Glomerular visceral epithelial cell (primary cell): ENCODE measurements around the gene CIPC.

ENCODE experiments used
- DNase-seq: peaks from one replicate; pipeline ENCODE4 v3.0.0-alpha.2; 2016; ENCODE audit errors: extremely low spot score

Gene CIPC

DNA sequence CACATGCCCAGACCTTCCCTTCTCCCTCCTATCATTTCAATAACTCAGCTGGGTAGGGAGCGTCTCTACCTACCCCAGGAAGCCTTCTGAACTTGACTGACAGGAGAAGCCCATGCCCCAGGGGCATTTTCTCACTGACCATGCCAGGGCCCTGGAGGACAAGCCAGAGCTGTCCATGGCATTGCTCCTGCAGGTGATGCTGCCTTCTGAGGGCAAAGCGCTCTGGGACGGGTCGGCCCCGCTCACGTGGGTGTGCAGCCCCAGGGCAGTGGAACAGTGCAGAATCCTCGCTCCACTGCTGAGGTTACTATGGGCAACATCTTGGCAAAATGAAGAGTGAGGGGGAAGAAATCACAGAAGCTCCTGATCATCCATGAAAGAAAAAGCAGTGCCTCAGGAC, 28.5 kb upstream of the CIPC start:
- no peak for DNase-seq

DNA sequence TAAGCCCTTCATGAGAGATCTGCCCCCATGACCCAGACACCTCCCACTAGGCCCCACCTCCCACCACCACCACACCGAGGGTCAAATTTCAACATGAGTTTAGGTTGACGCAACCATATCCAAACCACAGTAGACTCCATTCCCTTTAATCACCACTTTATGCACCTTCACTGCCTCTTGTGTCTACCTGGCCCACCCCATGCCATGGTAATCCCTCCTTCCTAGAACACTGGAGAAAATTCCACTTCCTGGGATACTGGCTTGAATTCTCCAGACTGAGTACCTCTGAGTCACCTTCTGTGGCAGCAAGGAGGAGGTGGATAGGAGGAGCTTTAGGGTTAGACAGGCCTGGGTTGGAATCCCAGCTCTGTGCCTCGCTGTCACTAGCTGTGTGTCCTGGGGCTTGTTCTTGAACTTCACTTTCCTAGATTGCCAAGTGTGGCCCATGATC, 26.1 kb upstream of the CIPC start:
- DNase-seq = peak; percentile 79

DNA sequence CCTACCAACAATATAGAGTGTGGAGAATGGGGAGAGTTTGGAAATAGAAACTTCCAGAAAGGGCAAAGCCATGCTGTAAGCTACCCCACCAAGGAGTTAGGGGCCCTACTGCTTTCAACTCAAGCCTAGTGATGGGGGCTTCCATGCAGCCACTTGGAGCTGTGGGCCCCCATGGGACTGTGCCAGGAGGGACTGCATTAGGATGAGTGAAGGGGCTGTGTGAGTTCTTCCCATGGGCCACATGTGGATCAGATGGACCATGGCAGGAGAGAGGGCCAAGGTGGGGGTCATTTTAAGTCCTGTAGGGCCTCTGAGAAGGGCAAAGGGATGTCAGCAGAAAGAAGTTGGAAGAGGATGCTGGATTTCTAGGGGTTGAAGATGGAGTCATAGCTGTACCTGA, 23.1 kb upstream of the CIPC start:
- DNase-seq = no peak

DNA sequence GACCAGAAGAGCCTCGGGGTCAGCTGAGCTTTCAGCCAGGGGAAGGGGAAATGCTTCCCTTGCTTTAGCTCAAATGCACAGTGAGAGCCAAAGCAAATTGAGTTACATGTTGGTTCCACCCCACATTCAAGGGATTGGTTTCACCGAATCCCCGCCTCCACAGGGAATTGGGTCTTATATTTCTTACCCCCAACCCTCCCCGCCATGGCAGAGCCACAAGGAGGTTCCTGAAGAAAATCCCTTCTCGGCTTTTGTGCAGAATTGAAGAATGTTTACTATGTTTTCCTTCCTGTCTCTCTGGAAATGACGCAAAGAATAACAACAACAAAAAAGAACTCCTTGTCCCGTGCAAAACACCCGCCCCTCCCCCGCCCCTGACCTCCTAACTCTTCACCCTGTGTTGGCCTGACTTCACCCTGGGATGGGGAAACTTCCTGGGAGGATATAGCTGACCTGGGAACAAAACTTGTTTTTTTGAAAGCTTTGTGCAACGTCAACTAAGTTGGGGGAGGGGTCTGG, 21.9 kb upstream of the CIPC start:
- no peak for DNase-seq

DNA sequence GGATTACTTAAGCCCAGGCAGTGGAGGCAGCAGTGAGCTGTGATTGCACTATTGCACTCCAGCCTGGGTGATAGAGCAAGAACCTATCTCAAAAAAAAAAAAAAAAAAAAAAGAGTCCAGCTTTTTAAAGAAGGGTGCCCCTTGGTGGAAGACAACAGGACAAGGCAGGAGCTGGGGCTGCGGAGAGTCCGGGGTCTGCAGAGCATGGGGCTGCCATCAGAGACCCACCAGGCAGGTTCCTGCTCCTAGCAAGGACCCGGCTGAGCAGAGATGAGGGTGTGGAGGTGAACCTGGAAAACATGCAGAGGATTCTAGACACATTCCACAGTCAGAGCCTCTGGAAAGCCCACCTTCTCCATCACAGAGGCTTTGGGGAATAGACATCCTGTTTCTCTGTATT, 21.0 kb upstream of the CIPC start:
- DNase-seq = no peak

DNA sequence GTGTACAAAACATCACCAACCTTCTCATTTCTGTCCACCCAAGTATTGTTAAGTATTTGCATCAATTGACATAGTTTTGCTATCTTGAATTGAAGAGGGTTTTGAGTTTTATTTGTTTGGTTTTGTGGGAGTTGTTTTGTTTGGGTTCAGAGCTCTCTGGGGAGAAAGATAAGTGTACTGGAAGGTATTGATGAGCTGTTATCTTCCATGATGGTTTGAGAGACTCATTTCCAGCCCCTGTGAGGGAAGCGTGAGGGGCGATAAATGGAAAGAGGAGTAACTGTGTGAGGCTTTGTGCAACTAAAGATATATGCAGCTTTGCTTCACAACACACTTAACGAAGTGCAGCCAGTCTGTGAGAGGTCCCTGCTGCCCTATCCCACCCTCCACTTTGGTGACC, 15.7 kb upstream of the CIPC start:
- DNase-seq = no peak

DNA sequence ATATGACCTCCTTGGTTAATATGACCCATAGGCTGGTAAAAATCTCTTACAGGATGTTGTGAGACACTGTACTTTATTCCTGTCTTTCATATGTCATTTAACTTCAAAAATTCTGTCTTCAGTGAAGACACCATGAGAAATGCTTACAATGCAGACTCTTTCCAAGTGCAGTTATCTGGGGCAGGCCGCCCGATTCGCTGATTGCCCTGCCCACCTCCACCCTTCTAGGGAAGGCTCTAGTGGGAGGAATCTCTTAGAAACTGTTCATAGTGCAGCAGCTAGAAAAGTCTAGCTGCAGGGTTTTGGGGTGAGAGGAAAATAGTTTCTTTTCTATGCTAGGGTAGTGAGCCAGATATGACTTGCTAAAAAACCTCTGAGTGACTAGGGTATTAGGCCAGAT, 15.0 kb upstream of the CIPC start:
- no peak for DNase-seq

DNA sequence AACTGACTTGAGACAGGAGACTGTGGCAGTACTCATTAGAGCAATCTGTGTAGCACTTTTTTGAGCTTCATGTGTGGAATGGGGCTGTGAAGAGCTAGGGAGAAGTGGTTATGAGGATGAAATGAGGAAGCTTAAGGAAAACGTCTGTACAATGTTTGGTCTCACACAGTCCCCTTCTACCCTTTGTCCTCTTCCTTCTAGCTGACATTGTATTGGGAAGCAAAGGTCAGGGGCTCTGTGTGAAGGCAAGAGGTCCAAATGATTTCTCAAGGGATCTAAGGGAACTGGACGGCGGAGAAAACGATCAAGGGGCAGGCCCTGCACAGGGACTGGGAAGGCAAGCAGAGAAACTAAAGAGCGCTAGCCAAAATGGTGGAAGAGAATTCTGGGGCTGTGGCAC, 13.1 kb upstream of the CIPC start:
- no peak for DNase-seq

DNA sequence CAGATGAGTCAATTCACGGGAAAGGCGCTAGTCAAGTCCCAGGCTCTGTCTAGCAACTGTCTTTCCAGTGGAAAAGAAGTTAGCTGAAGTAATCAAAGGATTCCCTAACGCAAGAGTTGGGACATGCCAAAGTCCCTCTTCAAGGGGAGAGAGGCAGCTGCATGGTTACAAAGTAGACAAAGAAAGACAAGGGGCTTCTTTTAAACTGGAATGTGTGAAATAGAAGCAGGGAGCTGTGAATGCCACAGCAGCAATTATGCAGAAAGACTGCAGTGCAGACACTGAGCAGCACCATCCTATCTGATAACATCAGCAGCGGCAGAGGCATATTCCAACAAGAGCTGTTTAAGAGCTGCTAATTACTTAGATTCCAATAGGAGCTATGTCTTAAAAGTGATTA, 12.5 kb upstream of the CIPC start:
- no peak for DNase-seq

DNA sequence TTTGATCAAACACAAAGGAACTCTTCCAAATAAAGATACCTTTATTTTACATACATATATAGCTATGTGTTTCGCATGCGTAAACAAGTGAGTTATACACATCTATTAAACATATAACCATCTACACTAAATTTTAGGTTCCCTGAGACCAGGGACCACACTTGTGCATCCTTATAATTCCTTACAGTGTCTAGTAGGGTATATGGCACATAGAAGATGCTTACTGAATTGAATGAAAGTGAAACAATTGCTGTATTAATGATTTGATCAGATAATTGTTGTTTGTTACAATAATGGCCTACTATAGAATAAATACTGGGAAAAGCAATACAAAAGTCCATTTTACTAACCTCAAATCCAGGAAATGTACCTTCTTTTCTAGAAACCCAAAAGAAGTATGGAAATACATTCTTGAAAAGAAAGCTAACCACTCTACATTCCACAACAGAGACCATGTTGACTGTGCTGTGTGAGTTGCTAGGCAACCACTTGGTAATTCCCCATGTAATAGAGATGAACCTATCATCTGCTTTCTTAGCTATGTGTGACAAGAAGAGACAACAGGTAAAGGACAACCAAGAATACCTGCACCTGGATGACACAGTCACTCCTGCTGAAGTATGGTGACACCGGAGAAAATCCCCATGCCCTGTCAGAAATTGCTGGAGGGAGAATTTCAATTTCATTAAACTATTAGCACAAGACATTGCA, 11.9 kb upstream of the CIPC start:
- peak; percentile 59 for DNase-seq

DNA sequence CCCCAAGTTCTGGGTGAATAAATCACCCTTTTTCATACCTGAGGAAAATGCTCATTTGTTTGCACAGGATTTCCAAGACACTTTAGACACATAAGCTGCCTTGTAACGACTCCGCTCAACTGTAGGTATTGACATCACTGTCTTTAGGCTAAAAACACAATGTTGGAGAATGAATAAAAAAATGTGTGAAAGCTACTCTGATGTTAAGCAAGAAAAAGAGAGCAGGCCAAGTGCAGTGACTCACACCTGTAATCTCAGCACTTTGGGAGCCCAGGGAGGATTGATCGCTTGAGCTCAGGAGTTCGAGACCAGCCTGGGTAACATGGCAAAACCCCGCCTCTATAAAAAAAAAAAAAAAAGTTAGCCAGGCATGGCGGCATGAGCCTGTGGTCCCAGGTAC, 11.1 kb upstream of the CIPC start:
- no peak for DNase-seq

DNA sequence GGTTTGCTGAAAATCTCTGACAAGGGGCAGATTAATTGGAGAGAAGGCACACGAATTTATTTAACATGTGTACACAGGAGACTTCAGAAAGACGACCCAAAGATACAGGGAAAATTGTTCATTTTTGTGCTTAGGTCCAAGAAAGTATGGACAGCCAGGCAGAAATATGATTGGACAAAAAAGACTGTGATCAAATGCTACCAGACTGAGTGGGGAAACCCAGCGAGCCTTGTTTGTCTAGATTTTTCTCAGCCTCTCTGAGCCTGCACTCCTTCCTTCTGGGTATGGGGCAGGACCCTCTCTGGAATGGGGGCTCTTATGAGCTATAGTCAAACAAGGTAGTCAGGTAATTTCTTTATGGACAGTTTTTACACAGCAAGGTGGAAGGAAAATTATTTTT, 10.4 kb upstream of the CIPC start:
- DNase-seq = no peak

DNA sequence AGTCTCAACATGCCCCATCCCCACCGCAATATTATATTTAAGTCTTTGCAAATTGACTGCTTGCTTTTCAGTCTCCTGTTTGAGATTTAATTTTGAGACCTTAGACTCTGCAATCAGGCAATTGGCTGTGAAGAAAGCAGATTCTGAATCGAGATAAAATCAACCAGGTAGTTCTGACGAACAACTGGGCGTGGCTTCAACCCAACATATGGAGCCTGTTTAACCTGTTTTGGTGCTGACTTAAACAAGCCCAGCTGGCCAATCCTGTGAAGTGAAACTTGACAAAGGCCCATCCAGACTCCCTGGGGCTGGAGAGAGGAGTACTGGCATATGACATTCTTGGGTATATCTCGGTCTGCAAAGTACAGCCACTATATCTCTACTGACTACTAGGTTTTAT, 9.8 kb upstream of the CIPC start:
- DNase-seq = no peak

DNA sequence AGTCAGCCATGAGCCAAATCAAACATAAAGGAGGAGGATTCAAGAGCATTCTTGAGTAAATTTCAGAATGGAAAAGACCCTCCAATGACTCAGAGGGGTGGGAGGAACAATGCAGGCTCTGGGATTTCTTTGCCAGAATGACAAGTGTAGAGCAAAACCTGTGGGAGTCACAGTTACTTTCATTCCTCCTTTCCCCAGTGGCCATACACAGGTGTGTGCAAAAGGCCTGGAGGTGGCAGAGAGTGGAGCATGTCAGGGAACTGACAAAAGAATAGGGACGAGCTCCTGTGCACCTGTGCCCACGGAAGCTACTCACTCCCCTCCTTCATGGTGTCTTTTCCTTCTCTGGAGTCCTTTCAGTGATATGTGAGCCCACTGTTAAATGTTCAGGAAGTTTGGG, 9.4 kb upstream of the CIPC start:
- DNase-seq = no peak

DNA sequence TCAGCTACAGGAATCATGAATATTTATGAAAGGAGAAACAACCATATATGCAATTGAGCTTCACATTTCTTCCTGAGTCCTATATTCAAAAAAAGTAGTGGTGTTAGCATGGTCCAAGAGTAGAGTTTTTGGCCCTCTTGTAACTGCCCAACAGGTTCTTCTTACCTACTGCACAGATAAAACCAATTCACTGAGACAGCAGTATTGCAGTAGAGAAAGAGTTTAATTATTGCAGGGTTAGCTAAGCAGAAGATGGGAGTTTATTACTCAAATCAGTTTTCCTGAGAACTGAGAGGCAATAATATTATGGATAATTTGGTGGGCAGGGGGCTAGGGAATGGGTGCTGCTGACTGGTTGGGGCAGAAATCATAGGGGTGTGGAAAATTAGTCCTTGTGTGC, 6.5 kb upstream of the CIPC start:
- no peak for DNase-seq

DNA sequence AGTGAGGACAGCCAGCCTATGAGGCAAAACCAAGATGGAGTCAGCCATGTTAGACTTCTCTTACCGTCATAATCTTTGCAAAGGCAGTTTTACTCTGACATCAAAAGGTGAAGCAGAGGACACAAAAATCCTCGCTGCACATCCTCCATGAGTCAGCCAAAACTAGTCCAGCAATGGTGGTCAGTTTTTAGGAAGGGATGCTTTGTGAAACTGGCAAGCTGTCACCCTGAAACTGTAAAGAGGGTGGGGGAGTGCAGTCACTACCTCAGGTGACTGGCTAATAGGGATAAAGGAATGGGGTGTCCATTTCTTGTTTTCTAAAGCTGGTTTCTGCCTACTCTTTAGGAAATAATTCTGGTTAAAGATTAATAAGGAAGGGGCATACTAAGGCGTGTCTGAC, 5.4 kb upstream of the CIPC start:
- no peak for DNase-seq

DNA sequence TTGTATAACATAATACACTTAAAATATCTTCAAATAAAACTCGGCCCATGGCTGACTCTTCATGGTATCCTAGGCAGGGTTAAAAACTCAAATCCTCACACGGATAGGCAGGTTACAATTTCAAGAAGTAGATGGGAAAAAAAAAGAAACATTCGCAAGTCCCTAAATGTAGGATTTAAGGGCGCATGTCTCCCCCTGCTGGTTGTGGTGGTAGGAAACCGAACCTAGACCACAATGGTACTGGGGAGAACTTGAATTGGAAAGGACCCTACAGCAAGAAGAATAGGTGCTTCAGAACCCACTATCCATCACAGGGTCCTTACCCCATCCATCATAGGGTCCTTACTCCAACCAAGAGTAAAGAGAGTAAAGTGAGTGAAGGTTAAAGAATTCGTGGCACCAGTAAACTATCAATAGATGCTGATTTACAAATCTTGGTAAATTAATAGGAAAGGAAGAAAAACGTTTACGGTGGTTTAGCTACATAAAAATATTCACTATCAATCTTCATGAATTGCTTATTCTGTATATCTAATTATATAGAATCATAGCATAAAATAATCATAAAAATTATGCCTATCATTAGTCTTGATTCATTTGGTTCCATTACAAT, 3.3 kb upstream of the CIPC start:
- peak; percentile 77 for DNase-seq

DNA sequence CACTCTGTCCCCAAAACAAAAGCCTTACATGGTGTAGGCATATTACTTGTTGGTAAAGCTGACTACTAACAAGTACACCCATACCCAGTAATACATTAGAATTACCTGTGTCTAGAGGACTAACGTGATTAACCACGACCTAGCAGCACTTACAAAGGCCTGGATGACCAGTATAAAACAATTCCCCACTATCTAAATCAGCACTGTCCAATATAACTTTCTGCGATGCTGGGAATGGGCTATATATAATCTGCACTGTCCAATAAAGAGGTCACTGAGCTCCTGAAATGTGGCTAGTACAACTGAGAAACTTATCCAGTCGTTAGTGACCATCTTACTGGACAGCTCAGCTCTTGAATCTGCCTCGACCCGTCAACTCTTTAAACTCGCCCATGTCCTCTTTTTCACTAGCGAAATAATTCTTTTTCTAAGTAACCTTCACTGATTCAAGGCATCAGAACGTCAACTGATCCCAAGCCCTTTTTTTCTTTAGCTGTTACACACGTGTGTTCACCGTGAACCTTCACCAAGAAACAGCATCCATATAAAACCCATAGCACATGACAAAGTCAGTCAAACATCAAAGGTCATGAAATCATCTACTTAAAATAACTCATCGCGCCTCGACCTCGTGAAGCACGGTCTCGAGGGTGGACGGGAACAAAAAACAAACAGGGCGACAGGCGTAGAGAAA, 905 bp upstream of the CIPC start:
- DNase-seq = peak; percentile 22

DNA sequence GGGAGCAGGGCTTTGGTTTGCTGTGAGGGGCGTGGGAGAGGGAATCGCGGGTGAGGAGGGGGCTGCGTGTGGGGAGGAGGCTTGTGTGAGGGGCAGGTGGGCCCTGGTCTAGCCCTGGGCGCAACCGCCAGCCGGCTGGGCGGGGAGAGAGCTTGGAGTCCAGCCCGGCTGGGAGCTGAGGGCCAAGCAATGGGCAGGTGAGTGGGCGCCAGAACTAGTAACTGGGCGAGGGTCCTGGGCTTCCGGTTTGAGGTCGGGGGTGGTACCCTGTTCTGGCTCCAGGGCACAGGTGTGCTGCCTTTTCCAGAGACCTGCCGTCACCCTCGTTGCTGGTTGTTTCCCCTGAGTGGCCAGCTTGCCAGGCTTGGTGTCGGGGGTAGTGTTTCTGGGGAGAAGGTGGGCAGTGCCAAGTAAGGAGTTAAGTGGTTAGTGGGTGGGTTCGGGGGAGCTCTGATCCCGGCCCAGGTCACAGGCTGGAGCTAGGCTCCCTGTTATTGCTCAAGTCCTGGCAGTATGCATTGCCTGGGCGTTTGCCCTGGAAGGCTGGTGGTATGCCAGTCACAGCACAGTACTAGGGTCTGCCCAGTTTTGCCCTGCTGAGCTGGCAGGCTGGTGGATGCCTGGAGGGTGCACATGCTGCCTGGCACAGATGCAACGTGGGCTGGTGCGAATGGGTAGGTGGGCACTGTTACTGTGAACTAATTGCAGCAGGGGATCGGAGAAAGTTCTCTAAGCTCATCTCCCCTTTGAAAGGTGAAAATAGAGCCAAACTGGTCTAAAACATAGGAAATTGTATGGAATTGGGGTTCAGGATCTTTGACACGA, 683 bp downstream of the CIPC start:
- DNase-seq = peak; percentile 16

DNA sequence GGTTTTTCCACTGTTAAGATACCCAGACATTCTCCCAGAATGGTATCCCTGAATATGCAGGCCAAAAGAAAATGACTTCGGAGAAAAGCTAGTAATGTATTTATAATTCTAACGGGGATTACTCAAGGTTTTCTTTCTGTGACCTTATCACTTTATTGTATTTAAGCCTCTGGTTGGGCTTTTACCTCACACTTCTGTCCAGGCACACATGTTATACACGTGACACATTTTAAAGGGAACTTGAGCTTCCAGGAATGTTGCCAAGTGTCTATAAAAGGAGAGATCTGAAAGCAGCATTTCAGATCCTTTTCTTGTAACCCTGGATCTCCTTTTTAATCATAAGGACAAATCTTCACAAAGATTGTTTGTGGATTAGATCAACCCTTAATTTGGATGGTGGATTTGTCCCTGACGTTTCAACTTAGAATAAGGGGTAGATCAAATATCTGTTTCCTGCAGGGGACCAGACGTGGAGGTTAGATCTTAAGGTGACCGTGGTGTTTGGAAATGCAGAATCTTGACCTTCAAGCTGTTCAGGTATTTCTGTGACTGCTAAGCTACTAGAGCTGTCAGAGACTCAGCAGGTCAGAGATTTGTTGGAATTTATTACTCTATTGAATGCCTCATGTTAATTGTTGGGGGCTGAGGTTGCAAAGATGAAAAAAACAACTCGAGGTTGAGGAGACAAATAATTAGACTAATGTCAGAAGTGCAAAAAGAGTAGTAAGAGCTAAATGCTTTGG, 1.5 kb downstream of the CIPC start:
- peak; percentile 29 for DNase-seq

DNA sequence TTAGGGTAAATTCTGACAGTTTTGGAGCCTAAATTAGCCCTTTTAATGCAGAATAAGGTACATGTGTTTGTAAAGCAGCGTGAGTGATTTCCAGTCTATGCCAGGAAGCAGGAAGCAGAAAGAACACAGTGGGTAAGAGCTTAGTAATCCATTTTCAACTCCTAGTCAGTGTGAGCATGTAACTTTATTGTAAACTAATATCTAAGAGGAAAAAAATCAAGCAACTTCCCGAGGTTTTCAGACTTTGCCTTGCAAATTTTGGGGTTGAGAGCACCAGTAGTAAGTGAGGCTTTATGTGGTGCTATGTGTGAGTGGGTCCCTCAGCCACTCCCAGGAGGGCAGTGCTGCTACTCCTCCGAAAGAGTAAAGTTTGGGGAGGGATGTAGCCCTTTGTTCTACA, 2.9 kb downstream of the CIPC start:
- no peak for DNase-seq
